H1 (cell line): Measurements from ENCODE around the gene APOBEC3G. TPM values are rescaled to one million over a fixed set of nuclear protein-coding genes. Genes with fewer than 3 reads are reported as not detected.
"Not testable (repeated sequence)": the region's sequence is repeated elsewhere in the genome, so short reads cannot be mapped to it uniquely, and the experiment has no call there.

Source experiments
- CTCF ChIA-PET: fragments of 300-600 bp; sonication (Branson Sonifier 250); formaldehyde crosslinking; loops from one replicate; lab custom pipeline; 2021; ENCODE audit not compliant: partially characterized antibody; lab: Charles Lee
- POLR2A ChIA-PET: fragments of 300-600 bp; sonication (Branson Sonifier 250); formaldehyde crosslinking; loops from one replicate; lab custom pipeline; 2021; ENCODE audit warnings: inconsistent platforms; ENCODE audit not compliant: partially characterized antibody; lab: Charles Lee
- DNase-seq, 2 experiments: peaks; one replicate each; pipeline versions ENCODE4 v3.0.0 to v3.0.0-alpha.2; 2010 to 2022; ENCODE audit warnings: low spot score in 2 of 2, low read depth in 1 of 2, mixed read lengths in 1 of 2
- FAIRE-seq: peaks from 2 replicates; lab custom pipeline; 2011; peaks lifted over from hg19 to GRCh38; lab: Jason Lieb, UNC
- H2AFZ ChIP-seq: 2 replicates; pipeline ENCODE4 v1.8.1; 2012; ENCODE audit warnings: low read length, inconsistent platforms
- H2AK5ac ChIP-seq: 2 replicates; pipeline ENCODE4 v1.6.1; 2013; ENCODE audit warnings: low read depth, low read length
- H2BK120ac ChIP-seq: replicated peaks from 2 replicates; pipeline ENCODE3; 2013; ENCODE audit warnings: low read depth, low read length, inconsistent platforms
- H2BK12ac ChIP-seq: 2 replicates; pipeline ENCODE4 v1.6.1; 2013; ENCODE audit warnings: low read depth, low read length
- H2BK15ac ChIP-seq: 2 replicates; pipeline ENCODE4 v1.6.1; 2013; ENCODE audit warnings: low read length
- H2BK20ac ChIP-seq: 2 replicates; pipeline ENCODE4 v1.6.1; 2013; ENCODE audit warnings: low read length
- H2BK5ac ChIP-seq: 2 replicates; pipeline ENCODE4 v1.6.1; 2013; ENCODE audit warnings: low read depth, low read length
- H3K14ac ChIP-seq: 2 replicates; pipeline ENCODE4 v1.6.1; 2013; ENCODE audit warnings: inconsistent platforms; ENCODE audit not compliant: insufficient read length
- H3K18ac ChIP-seq: 2 replicates; pipeline ENCODE4 v1.6.1; 2013; ENCODE audit warnings: low read length; ENCODE audit errors: extremely low read depth
- H3K23ac ChIP-seq: 2 replicates; pipeline ENCODE4 v1.6.1; 2013; ENCODE audit warnings: inconsistent platforms; ENCODE audit not compliant: insufficient read length
- H3K23me2 ChIP-seq: 2 replicates; pipeline ENCODE4 v1.6.1; 2013; ENCODE audit warnings: low read depth, low read length
- H3K27ac ChIP-seq: 2 replicates; pipeline ENCODE4 v1.6.1; 2011; ENCODE audit warnings: low read depth, low read length, inconsistent platforms
- H3K27me3 ChIP-seq, 4 experiments: replicated peaks in 1 of 4; 1 replicate in 1 of 4; 2 replicates in 3 of 4; pipeline versions ENCODE4 v1.6.1 to v1.8.1; 2011 to 2013; ENCODE audit warnings: low read length in 3 of 4, mild to moderate bottlenecking in 3 of 4, inconsistent platforms in 2 of 4, mixed read lengths in 2 of 4, moderate library complexity in 1 of 4; ENCODE audit not compliant: control insufficient read depth in 3 of 4, insufficient read depth in 3 of 4; ENCODE audit errors: extremely low read depth in 1 of 4
- H3K36me3 ChIP-seq, 4 experiments: 2 replicates each; pipeline versions ENCODE4 v1.6.1 to v1.8.1; 2011 to 2013; ENCODE audit warnings: mild to moderate bottlenecking in 4 of 4, low read length in 3 of 4, moderate library complexity in 2 of 4, control low read depth in 1 of 4, inconsistent platforms in 1 of 4; ENCODE audit not compliant: insufficient read depth in 4 of 4, control insufficient read depth in 2 of 4
- H3K4ac ChIP-seq: replicated peaks from 2 replicates; pipeline ENCODE3; 2013; ENCODE audit warnings: low read length, low read depth, mixed read lengths, inconsistent platforms; ENCODE audit not compliant: insufficient read length
- H3K4me1 ChIP-seq, 4 experiments: replicated peaks in 1 of 4; 1 replicate in 1 of 4; 2 replicates in 3 of 4; pipeline versions ENCODE4 v1.6.1 to v1.8.1; 2011 to 2013; ENCODE audit warnings: low read length in 3 of 4, inconsistent platforms in 2 of 4, mixed read lengths in 1 of 4; ENCODE audit not compliant: insufficient read depth in 4 of 4, control insufficient read depth in 3 of 4
- H3K4me2 ChIP-seq, 2 experiments: 2 replicates each; pipeline versions ENCODE4 v1.6.1 to v1.8.1; 2011 to 2013; ENCODE audit warnings: low read depth in 2 of 2, low read length in 2 of 2, control low read depth in 1 of 2, inconsistent platforms in 1 of 2, mild to moderate bottlenecking in 1 of 2; ENCODE audit not compliant: insufficient read depth in 1 of 2
- H3K4me3 ChIP-seq, 4 experiments: fragments of 200-600, 300-600 bp in 1 of 4; sonication (generic), shearing (Covaris generic), sonication (Bioruptor Twin) in 1 of 4; 2 replicates each; pipeline versions ENCODE4 v1.5.1 to v1.8.1; 2011 to 2016; ENCODE audit warnings: low read length in 4 of 4, low read depth in 3 of 4, control low read depth in 2 of 4, inconsistent platforms in 2 of 4, mild to moderate bottlenecking in 2 of 4, mixed read lengths in 1 of 4, moderate library complexity in 1 of 4; ENCODE audit not compliant: insufficient read depth in 2 of 4; ENCODE audit errors: extremely low read depth in 1 of 4
- H3K56ac ChIP-seq: replicated peaks from 2 replicates; pipeline ENCODE3; 2013; ENCODE audit warnings: low read depth, mild to moderate bottlenecking, mixed read lengths, low read length, inconsistent platforms; ENCODE audit not compliant: insufficient read length
- H3K79me1 ChIP-seq: 2 replicates; pipeline ENCODE4 v1.6.1; 2013; ENCODE audit warnings: low read depth, low read length, control low read depth
- H3K79me2 ChIP-seq, 2 experiments: 2 replicates each; pipeline versions ENCODE4 v1.6.1 to v1.8.1; 2012 to 2013; ENCODE audit warnings: low read length in 2 of 2, mild to moderate bottlenecking in 2 of 2, inconsistent platforms in 1 of 2; ENCODE audit not compliant: insufficient read depth in 2 of 2, control insufficient read depth in 1 of 2
- H3K9ac ChIP-seq, 4 experiments: replicated peaks in 1 of 4; 1 replicate in 1 of 4; 2 replicates in 3 of 4; pipeline versions ENCODE4 v1.6.1 to v1.8.1; 2011 to 2013; ENCODE audit warnings: low read depth in 3 of 4, low read length in 3 of 4, control low read depth in 2 of 4, mild to moderate bottlenecking in 2 of 4, moderate library complexity in 2 of 4, inconsistent platforms in 1 of 4; ENCODE audit errors: extremely low read depth in 1 of 4
- H3K9me3 ChIP-seq, 2 experiments: 2 replicates each; pipeline versions ENCODE4 v1.6.1 to v1.8.1; 2012 to 2013; ENCODE audit warnings: mild to moderate bottlenecking in 2 of 2, moderate library complexity in 2 of 2, control low read depth in 1 of 2, inconsistent platforms in 1 of 2, low read depth in 1 of 2, low read length in 1 of 2, mixed read lengths in 1 of 2; ENCODE audit not compliant: insufficient read depth in 2 of 2
- H4K20me1 ChIP-seq, 2 experiments: replicated peaks in 1 of 2; 2 replicates each; pipeline versions ENCODE3 to v1.8.1; 2011 to 2013; ENCODE audit warnings: inconsistent platforms in 2 of 2, low read length in 2 of 2, mild to moderate bottlenecking in 1 of 2; ENCODE audit not compliant: insufficient read depth in 2 of 2, control insufficient read depth in 1 of 2
- H4K5ac ChIP-seq: 2 replicates; pipeline ENCODE4 v1.6.1; 2013; ENCODE audit warnings: low read length, low read depth, mixed read lengths, inconsistent platforms; ENCODE audit not compliant: insufficient read length
- H4K8ac ChIP-seq: 2 replicates; pipeline ENCODE4 v1.8.0; 2013; ENCODE audit warnings: mild to moderate bottlenecking, moderate library complexity, low read length, inconsistent platforms; ENCODE audit not compliant: insufficient read depth; ENCODE audit errors: extremely low read depth
- H4K91ac ChIP-seq: replicated peaks from 2 replicates; pipeline ENCODE3; 2013; ENCODE audit warnings: low read length, mixed read lengths, inconsistent platforms; ENCODE audit not compliant: insufficient read length
- WGBS, 2 experiments: shearing (Covaris generic) in 1 of 2; methylation state at CpG; one replicate each; pipeline versions ENCODE4 v1.1.6 to v1.1.7; 2013 to 2015; ENCODE audit warnings: low lambda C conversion rate in 2 of 2, mixed read lengths in 2 of 2, inconsistent platforms in 1 of 2, low coverage in 1 of 2, missing lambda C conversion rate in 1 of 2; ENCODE audit not compliant: insufficient replicate concordance in 2 of 2, insufficient coverage in 1 of 2, insufficient read length in 1 of 2; ENCODE audit errors: extremely low coverage in 1 of 2, missing lambda C conversion rate in 1 of 2; 5-methylcytosine and 5-hydroxymethylcytosine counted together
- long read RNA-seq, 2 experiments: library from RNA in 1 of 2; library from capped mRNA in 1 of 2; stranded (forward); transcript quantifications; one replicate each; pipeline ENCODE4 v2.0.0, GENCODE V29; 2021; ENCODE audit warnings: inconsistent platforms in 1 of 2
- polyA minus RNA-seq, 3 experiments: library from RNA; depleted of rRNA, polyadenylated mRNA; stranded (reverse); fragments of >200 nt; gene quantifications; 1 replicate in 2 of 3; 2 replicates in 1 of 3; pipeline ENCODE4 v1.2.3, GENCODE V29; 2011
- polyA plus RNA-seq, 7 experiments: library from polyadenylated mRNA; depleted of rRNA in 3 of 7; stranded (reverse) in 5 of 7; unstranded in 2 of 7; fragments of >200 nt in 5 of 7; fragments of 200-250 nt in 2 of 7; gene quantifications; 1 replicate in 5 of 7; 2 replicates in 1 of 7; 4 replicates in 1 of 7; pipeline versions ENCODE4 v1.2.1 to v1.2.3, GENCODE V29; 2011 to 2013; ENCODE audit warnings: missing spikeins in 2 of 7, mixed read lengths in 2 of 7
- total RNA-seq: library from RNA; stranded (reverse); fragmentation: NEBNext Ultra II Directional; extraction: Animal tissue kit (Norgen Biotek cat#: 25700); gene quantifications from 2 replicates; pipeline ENCODE4 v1.2.1, GENCODE V29; 2021

APOBEC3G gene
- total RNA-seq (0.94 and 2.0 TPM in 2 replicates), polyA plus RNA-seq (2011; rRNA removed) (1.7 and 2.5 TPM in 2 replicates), polyA minus RNA-seq (2011; rRNA and poly(A)+ RNA removed) (2.6 and 2.7 TPM in 2 replicates)
- polyA plus RNA-seq (2011; cell fraction: cytosol; rRNA removed) = 2.3 TPM
- polyA plus RNA-seq (2011; cell fraction: nucleus; rRNA removed) = 2.7 TPM
- polyA plus RNA-seq (2012, experiment 1 of 2) = 0.74 to 1.8 TPM (median 1.5 TPM) in 4 replicates
- 1.3 TPM for polyA plus RNA-seq (2012, experiment 2 of 2)
- 1.2 TPM for polyA plus RNA-seq (2013, experiment 1 of 2)
- polyA plus RNA-seq (2013, experiment 2 of 2) = 1.1 TPM
- polyA minus RNA-seq (2011; cell fraction: cytosol; rRNA and poly(A)+ RNA removed) = 1.5 TPM
- 2.7 TPM for polyA minus RNA-seq (2011; cell fraction: nucleus; rRNA and poly(A)+ RNA removed)
- long read RNA-seq, experiment 1, partial matches to known transcripts = 0 of 1 reads
- long read RNA-seq, experiment 1, other reads (novel, unspliced or antisense) = 1 of 1 reads
- long read RNA-seq, experiment 2 = 0 reads

DNA sequence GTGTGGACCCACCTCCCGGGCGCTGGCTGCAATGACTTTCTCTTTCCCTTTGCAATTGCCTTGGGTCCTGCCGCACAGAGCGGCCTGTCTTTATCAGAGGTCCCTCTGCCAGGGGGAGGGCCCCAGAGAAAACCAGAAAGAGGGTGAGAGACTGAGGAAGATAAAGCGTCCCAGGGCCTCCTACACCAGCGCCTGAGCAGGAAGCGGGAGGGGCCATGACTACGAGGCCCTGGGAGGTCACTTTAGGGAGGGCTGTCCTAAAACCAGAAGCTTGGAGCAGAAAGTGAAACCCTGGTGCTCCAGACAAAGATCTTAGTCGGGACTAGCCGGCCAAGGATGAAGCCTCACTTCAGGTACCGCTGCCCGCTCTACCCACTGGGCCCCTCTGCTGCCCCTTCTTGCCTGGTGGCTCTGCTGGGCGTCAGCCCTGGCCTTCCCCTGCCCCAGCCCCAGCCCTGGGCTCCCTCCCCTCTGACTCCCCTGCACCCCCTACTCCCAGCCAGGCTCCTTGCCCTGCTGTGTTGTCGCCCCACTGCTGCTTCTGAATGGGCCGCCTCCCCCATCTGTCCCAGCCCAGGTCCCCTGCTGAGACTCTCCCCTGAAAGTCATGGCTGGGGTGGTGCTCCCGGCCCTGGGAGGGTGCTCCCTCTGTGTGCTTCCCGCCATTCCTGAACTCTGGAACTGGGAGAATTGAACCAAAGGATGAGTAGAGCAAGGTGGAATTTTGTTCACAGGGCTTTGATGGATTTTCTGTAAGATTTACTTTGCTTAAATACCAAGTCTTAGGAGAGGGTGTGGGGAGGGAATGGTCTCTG is at the start of gene APOBEC3G:
TSS of gene APOBEC3G (plus strand) at position 250 of the 815 bp plus-strand sequence. CDS start at position 337, 87 bp downstream.
- H3K56ac ChIP-seq, H3K23me2 ChIP-seq, H3K9me3 ChIP-seq, H3K4ac ChIP-seq, H2AK5ac ChIP-seq, H2BK12ac ChIP-seq, DNase-seq, H2BK15ac ChIP-seq, H3K36me3 ChIP-seq, H3K18ac ChIP-seq, H3K14ac ChIP-seq, H4K20me1 ChIP-seq, H3K27ac ChIP-seq, H3K27me3 ChIP-seq, H3K9ac ChIP-seq, H4K91ac ChIP-seq, H2AFZ ChIP-seq, H2BK20ac ChIP-seq, H4K8ac ChIP-seq, FAIRE-seq, H3K23ac ChIP-seq, H2BK120ac ChIP-seq, H2BK5ac ChIP-seq, H3K4me1 ChIP-seq, H3K79me2 ChIP-seq, H3K79me1 ChIP-seq: not testable (repeated sequence)
- 46% methylated on average over 9 of the region's 17 CpGs; no CpG with 5 or more reads in 1 of the 2 experiments for WGBS, 2 experiments
- ChIA-PET CTCF (interaction anchor here (1.3 kb wide), 1 partner anchor 29 kb away, joined by 4 read pairs; no protein-coding TSS in a partner anchor), POLR2A (interaction anchor here (1.2 kb wide), 1 partner anchor 74 kb away, joined by 3 read pairs; no protein-coding TSS in a partner anchor)
- Histone ChIP-seq H3K4me2 (peak within 1 kb of the TSS; percentile 38 to 39; a peak in 3 of 4 replicates), H4K5ac (peak within 1 kb of the TSS; percentile 52), H3K4me3 (peak within 1 kb of the TSS in 1 of 4 experiments; percentile 28; a peak in 1 of 8 replicates)
